Activated T-cell treated with anti-CD3 and anti-CD28 coated beads, Interleukin-2, amount 50 U/mL, for 72 hours (primary cell): ENCODE data around the gene CD300LB. TPM values are rescaled to one million over a fixed set of nuclear protein-coding genes. Genes with fewer than 3 reads are reported as not detected.
"Not testable (repeated sequence)": the region's sequence is repeated elsewhere in the genome, so short reads cannot be mapped to it uniquely, and the experiment has no call there.

Experiments
- ATAC-seq, 2 donors: fragments of 150-1000 bp; cut with Tn5 transposase; replicated peaks in 1 of 2; 2 replicates each; pipeline ENCODE4 v1.10.0; 2021; ENCODE audit warnings: moderate library complexity in 2 of 2, mild to moderate bottlenecking in 1 of 2
- DNase-seq, 2 donors: peaks; one replicate each; pipeline ENCODE4 v3.0.0; 2021 to 2022; ENCODE audit warnings: mixed read lengths in 1 of 2
- H3K27ac Mint-ChIP-seq: one replicate; pipeline ENCODE4 v1.8.0; 2022; ENCODE audit warnings: mild to moderate bottlenecking, moderate library complexity, mixed read lengths
- H3K27me3 Mint-ChIP-seq: one replicate; pipeline ENCODE4 v1.8.0; 2022; ENCODE audit warnings: low read depth, mixed read lengths
- H3K36me3 Mint-ChIP-seq, 2 donors: one replicate each; pipeline ENCODE4 v1.8.0; 2022; ENCODE audit warnings: mixed read lengths in 2 of 2, mild to moderate bottlenecking in 1 of 2; ENCODE audit not compliant: insufficient read depth in 2 of 2
- H3K4me1 Mint-ChIP-seq: one replicate; pipeline ENCODE4 v1.8.0; 2022; ENCODE audit warnings: low read depth, mixed read lengths
- H3K4me3 Mint-ChIP-seq, 2 donors: one replicate each; pipeline ENCODE4 v1.8.0; 2022; ENCODE audit warnings: mild to moderate bottlenecking in 2 of 2, mixed read lengths in 2 of 2, moderate library complexity in 2 of 2
- H3K9me3 Mint-ChIP-seq, 2 donors: one replicate each; pipeline ENCODE4 v1.8.0; 2022; ENCODE audit warnings: mixed read lengths in 2 of 2
- total RNA-seq, 2 donors: library from RNA; stranded (reverse); gene quantifications; one replicate each; pipeline ENCODE4 v1.2.3, GENCODE V29; 2022

CD300LB gene
- total RNA-seq, 2 donors from 2014 or later: not detected

GRCh38 chr17:74565126-74565525, 33.9 kb upstream of the CD300LB start:
- ATAC-seq: no peak

DNA sequence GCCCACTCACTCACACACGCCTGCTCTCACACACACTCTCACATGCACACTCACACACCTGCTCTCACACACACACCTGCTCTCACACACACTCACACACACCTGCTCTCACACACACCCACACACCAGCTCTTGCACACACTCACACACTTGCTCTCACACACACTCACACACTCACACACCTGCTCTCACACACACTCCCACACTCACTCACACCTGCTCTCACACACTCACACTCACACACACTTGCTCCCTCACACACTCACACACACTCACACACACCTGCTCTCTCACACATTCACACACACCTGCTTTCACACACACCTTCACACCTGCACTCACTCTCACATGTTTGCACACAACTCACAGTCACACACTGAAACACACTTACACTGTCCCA, 32.1 kb upstream of the CD300LB start:
- Mint-ChIP-seq H3K27me3 (peaks cover 11% of the 10 kb centered on the region), H3K27ac (no peak overlapping the region), H3K9me3 (peaks cover 0 to 2% of the 10 kb centered on the region in 2 donors), H3K4me3 (no peak overlapping the region), H3K4me1 (peaks cover 13% of the 10 kb centered on the region), H3K36me3 (peaks cover 0 to 1% of the 10 kb centered on the region in 2 donors)
- ATAC-seq: no peak
- DNase-seq: no peak

More at GRCh38 chr17:74565126-74565525, 33.9 kb upstream of the CD300LB start:
- Mint-ChIP-seq H3K36me3 (peaks cover 0 to 2% of the 10 kb centered on the region in 2 donors), H3K4me3 (no peak overlapping the region), H3K9me3 (peaks cover 0 to 7% of the 10 kb centered on the region in 2 donors), H3K27me3 (peaks cover 20% of the 10 kb centered on the region), H3K4me1 (peaks cover 19% of the 10 kb centered on the region), H3K27ac (no peak overlapping the region)
- DNase-seq: no peak

GRCh38 chr17:74561586-74561985, 30.3 kb upstream of the CD300LB start:
- H3K4me1 Mint-ChIP-seq: peaks cover 9% of the 10 kb centered on the region

DNA sequence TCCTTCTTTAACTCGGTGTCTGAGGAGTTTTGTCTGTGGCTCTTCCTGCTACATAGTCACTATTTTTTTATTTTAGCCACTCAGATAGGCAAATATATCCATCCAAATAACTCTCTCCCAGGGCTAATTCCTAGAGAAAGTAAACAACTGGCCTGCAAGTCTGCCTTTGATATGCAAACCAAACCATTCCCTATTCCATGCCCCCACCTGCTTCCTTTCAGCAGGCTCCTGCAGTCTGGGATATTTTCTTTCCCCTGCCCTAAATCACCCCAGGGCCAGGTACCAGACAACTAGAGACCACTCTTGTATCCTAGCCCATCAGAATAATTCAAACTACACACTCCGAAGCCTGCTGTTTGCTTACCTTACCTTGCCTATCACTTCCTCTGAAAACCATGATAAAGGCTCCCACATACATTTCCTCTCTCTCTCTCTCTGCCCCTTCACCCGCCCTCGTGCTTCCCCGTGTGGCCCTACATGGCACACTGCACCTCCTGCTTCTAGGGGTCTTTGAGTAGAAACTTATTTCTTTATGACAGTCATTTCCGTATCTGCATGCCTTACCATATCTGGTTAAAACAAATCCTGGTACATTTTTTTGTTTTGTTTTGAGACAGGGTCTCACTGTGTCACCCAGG, 27.7 kb upstream of the CD300LB start:
- Mint-ChIP-seq H3K4me3 (no peak overlapping the region), H3K9me3 (peaks cover 0 to 2% of the 10 kb centered on the region in 2 donors), H3K27ac (peak overlapping the region; percentile 12), H3K4me1 (peaks cover 9% of the 10 kb centered on the region), H3K36me3 (no peaks in the 10 kb centered on the region), H3K27me3 (peaks cover 7% of the 10 kb centered on the region)
- ATAC-seq: peak in 1 of 2 donors; percentile 56
- DNase-seq: no peak

More at GRCh38 chr17:74561586-74561985, 30.3 kb upstream of the CD300LB start:
- no peaks in the 10 kb centered on the region for H3K36me3 Mint-ChIP-seq
- H3K4me3 Mint-ChIP-seq: no peak overlapping the region
- peaks cover 7% of the 10 kb centered on the region for H3K27me3 Mint-ChIP-seq
- H3K9me3 Mint-ChIP-seq: no peaks in the 10 kb centered on the region
- H3K27ac Mint-ChIP-seq: no peak overlapping the region
- DNase-seq (no peak), ATAC-seq (no peak)

GRCh38 chr17:74558402-74558801, 27.1 kb upstream of the CD300LB start:
- not testable (repeated sequence) for DNase-seq, H3K27ac Mint-ChIP-seq, H3K9me3 Mint-ChIP-seq, H3K4me3 Mint-ChIP-seq, ATAC-seq, H3K36me3 Mint-ChIP-seq, H3K4me1 Mint-ChIP-seq, H3K27me3 Mint-ChIP-seq

GRCh38 chr17:74555427-74555940, 24.2 kb upstream of the CD300LB start:
- H3K36me3 Mint-ChIP-seq: no peaks in the 10 kb centered on the region
- ATAC-seq (no peak), DNase-seq (no peak)
- H3K9me3 Mint-ChIP-seq: peaks cover 0 to 2% of the 10 kb centered on the region in 2 donors
- H3K27ac Mint-ChIP-seq: no peak overlapping the region
- peaks cover 4% of the 10 kb centered on the region for H3K27me3 Mint-ChIP-seq
- H3K4me3 Mint-ChIP-seq: no peak overlapping the region
- H3K4me1 Mint-ChIP-seq: peaks cover 9% of the 10 kb centered on the region

DNA sequence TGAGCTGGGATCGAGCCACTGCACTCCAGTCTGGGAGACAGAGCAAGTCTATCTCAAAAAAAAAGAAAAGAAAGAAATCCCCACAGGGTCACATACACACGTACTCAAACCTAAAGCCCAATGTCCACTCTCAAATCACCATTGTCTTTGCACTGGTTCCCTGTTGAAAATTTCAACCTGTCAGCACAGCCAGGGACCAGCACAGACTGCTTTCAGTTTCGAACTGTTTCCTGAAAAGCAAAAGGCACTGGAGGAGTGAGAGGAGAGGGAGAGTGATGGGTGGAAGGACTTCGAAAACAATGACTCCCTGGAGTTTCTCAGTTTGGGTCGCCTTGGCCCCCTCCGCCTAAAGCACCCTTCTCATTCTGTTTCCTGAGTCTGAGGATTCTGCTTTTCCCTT, 23.6 kb upstream of the CD300LB start:
- Mint-ChIP-seq H3K36me3 (no peaks in the 10 kb centered on the region), H3K27me3 (peaks cover 4% of the 10 kb centered on the region), H3K9me3 (peaks cover 0 to 2% of the 10 kb centered on the region in 2 donors), H3K27ac (no peak overlapping the region), H3K4me3 (no peak overlapping the region), H3K4me1 (peaks cover 9% of the 10 kb centered on the region)
- no peak for ATAC-seq
- no peak for DNase-seq

DNA sequence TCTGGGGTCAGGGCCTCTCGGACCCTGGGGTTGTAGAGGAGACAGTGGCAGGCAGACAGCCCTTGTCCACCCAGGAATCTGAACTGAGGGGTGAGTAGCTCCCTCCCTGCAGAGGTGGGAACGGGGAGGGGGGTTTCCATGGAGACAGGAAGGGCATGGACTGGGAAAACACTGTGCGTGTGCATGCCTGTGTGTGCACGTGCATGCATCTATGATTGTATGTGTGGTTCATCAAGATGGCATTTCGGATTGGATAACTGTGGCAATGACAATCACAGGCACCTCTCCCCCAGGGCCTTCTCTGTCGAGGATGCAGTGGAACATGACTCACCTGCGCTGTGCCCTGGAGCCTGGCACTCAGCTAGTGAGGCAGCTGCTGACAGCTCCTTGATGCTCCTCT, 20.8 kb upstream of the CD300LB start:
- Mint-ChIP-seq H3K36me3 (no peaks in the 10 kb centered on the region), H3K27me3 (peaks cover 4% of the 10 kb centered on the region), H3K4me3 (no peak overlapping the region), H3K4me1 (peaks cover 12% of the 10 kb centered on the region), H3K9me3 (peaks cover 0 to 2% of the 10 kb centered on the region in 2 donors), H3K27ac (no peak overlapping the region)
- no peak for ATAC-seq
- DNase-seq: no peak

DNA sequence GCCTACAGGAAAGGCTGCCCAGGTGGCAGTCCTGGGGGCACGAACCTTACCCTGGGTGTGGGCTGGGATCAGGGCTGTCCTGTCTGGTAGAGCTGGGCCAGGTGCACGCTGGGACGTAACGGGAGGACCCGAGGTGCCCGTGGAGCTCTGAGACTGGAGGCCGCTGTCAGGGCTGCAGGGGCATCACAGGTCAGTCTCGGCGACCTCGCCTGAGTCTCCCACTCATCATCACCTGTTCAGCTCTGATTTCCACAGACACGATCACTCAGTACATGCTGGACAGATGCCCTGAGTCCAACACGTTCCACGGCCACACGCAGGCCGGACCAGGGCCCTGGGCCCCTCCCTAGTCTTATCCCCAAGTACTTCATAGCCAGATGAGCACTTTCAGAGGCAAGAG, 19.3 kb upstream of the CD300LB start:
- H3K4me1 Mint-ChIP-seq: peaks cover 12% of the 10 kb centered on the region
- H3K9me3 Mint-ChIP-seq: no peaks in the 10 kb centered on the region
- H3K36me3 Mint-ChIP-seq: no peaks in the 10 kb centered on the region
- DNase-seq: no peak
- ATAC-seq: no peak
- no peak overlapping the region for H3K27ac Mint-ChIP-seq
- H3K4me3 Mint-ChIP-seq: no peak overlapping the region
- peaks cover 4% of the 10 kb centered on the region for H3K27me3 Mint-ChIP-seq

DNA sequence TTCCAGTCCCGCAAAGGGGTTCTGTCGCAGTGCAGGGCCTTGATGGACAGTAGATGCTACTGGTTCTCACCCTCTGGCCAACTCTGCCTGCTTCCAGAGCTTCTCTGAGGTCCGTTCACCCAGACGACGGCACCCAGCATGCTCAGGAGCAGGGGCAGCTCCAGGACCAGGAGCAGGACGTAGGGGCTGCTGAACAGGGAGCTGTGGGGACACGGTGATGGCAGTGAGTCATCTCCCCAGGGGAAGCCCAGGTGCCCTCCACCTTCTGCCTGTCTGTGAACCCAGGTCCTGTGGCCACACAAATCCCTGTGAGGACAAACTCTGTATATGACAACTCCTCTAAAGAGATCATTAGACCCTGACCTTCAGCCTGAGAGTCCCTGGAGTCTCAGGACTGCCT, 18.1 kb upstream of the CD300LB start:
- Mint-ChIP-seq H3K27ac (no peak overlapping the region), H3K9me3 (no peaks in the 10 kb centered on the region), H3K36me3 (no peaks in the 10 kb centered on the region), H3K4me3 (no peak overlapping the region), H3K27me3 (peaks cover 4% of the 10 kb centered on the region), H3K4me1 (peaks cover 12% of the 10 kb centered on the region)
- ATAC-seq: no peak
- no peak for DNase-seq

- Mint-ChIP-seq H3K36me3 (no peaks in the 10 kb centered on the region), H3K27me3 (peaks cover 4% of the 10 kb centered on the region), H3K9me3 (no peaks in the 10 kb centered on the region), H3K4me3 (no peak overlapping the region), H3K4me1 (peaks cover 12% of the 10 kb centered on the region), H3K27ac (peak overlapping the region; percentile 12)
- ATAC-seq (peak; percentile 46 to 69), DNase-seq (peak; percentile 22 to 30)
Observed at GRCh38 chr17:74547736-74548135, 16.5 kb upstream of the CD300LB start.

DNA sequence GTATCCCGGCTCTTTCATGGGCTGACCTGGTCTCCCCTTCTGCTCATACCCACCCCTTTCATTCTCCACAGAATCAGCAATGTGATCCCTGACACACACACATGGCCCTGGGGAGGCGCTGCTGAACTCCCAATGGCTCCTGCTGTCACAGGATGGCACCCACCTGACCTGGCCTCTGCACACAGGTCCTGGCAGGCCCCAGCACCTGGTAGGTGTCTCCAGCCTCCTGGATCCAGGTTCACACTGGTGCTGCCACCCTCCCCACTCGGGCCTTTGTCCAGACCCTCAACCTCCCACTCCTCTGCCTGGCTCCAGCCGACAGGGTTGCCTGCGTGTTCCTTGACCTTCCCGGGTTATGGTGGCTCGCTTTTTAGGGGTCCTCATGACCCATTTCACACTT, 16.0 kb upstream of the CD300LB start:
- Mint-ChIP-seq H3K4me1 (peaks cover 12% of the 10 kb centered on the region), H3K36me3 (no peaks in the 10 kb centered on the region), H3K9me3 (no peaks in the 10 kb centered on the region), H3K27me3 (peaks cover 4% of the 10 kb centered on the region), H3K4me3 (no peak overlapping the region), H3K27ac (no peak overlapping the region)
- DNase-seq: no peak
- ATAC-seq: no peak

DNA sequence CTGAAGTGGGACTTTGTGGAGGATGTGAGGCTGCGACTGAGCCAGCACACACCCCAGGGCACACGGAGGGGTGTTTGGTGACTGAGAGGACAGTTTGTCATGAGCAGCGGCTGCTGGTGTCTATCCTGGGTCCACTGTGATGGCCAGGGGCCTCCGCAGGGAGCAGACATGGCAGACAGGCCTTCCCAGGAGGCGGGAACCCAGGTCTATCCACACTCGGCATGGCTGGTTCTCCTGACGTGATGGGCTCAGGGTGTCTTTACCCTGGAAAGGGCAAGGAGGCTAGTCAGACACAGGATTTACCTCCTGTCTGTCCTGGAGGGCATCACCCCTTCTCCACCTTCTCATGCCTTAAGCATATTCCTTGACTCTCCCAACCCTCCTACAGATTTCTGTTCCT, 15.3 kb upstream of the CD300LB start:
- DNase-seq: no peak
- Mint-ChIP-seq H3K27ac (no peak overlapping the region), H3K27me3 (peaks cover 4% of the 10 kb centered on the region), H3K4me3 (no peak overlapping the region), H3K9me3 (no peaks in the 10 kb centered on the region), H3K36me3 (no peaks in the 10 kb centered on the region), H3K4me1 (peaks cover 12% of the 10 kb centered on the region)
- ATAC-seq: no peak

DNA sequence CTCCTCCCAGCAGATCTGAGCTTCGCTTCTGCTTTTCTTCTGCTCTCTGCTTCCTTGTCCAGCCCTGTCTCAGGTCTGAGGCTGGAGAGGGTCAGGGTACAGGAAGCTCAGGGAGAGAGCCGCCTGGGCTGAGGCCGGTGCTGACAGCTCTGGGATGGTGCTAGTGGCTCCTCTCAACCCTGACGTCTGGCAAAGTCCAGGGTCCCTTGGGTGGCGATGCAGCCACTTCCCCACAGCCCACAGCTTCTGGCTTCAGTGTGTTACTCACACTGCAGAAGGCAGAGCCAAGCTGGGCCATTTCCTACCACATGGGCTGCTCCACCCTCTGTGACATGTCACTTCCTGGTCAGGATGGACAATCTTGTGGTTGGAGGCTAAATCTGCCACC, 14.6 kb upstream of the CD300LB start, which contains the start of gene CD300C:
CD300C (minus strand) TSS at position 273 of the 388 bp plus-strand sequence. CDS start 333 bp downstream, outside the sequence.
- Mint-ChIP-seq H3K27ac (no peak within 1 kb of the TSS), H3K9me3 (no peaks in the 10 kb centered on the region), H3K4me1 (peaks cover 12% of the 10 kb centered on the region), H3K27me3 (no peaks in the 10 kb centered on the region), H3K36me3 (no peaks in the 10 kb centered on the region), H3K4me3 (no peak within 1 kb of the TSS)
- ATAC-seq (peak in 1 of 2 donors; percentile 42), DNase-seq (no peak)
